ENCODE results near the gene PIAS2. TPM values are rescaled to one million over a fixed set of nuclear protein-coding genes. Genes with fewer than 3 reads are reported as not detected.
A peak's percentile ranks its signal among the peaks of the same experiment; 100 is the strongest.

The PIAS2 gene
- total RNA-seq, 1 donor from 2014 or later = 42.2 TPM

DNA sequence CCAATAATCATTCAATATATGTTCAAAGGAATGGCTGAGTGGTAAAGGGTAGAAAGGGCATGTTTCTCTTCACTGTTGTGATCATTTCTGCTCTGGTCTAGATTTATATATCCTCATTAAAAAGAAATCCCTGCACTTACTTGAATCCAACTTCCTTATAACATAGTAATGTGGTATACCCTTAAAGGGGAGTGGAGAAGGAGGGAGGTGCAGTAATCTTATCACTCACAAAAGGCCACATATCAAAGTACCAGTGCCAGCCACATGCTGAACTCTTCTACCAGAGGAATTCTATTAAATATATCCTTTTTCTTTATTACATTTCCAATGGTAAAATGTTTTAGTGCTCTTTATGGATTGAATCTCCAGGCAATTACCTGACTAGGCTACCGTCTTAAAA lies 3.3 kb upstream of the PIAS2 start:
- TF ChIP-seq, protein P1, sequence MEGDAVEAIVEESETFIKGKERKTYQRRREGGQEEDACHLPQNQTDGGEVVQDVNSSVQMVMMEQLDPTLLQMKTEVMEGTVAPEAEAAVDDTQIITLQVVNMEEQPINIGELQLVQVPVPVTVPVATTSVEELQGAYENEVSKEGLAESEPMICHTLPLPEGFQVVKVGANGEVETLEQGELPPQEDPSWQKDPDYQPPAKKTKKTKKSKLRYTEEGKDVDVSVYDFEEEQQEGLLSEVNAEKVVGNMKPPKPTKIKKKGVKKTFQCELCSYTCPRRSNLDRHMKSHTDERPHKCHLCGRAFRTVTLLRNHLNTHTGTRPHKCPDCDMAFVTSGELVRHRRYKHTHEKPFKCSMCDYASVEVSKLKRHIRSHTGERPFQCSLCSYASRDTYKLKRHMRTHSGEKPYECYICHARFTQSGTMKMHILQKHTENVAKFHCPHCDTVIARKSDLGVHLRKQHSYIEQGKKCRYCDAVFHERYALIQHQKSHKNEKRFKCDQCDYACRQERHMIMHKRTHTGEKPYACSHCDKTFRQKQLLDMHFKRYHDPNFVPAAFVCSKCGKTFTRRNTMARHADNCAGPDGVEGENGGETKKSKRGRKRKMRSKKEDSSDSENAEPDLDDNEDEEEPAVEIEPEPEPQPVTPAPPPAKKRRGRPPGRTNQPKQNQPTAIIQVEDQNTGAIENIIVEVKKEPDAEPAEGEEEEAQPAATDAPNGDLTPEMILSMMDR (conservative IDR thresholded peaks at IDR 0.05) = no peak
- H3K27me3 Mint-ChIP-seq (ENCODE audit: low read depth) = peaks cover 4% of the 10 kb centered on the region
- H3K4me1 Mint-ChIP-seq = peaks cover 23% of the 10 kb centered on the region
- H3K36me3 Mint-ChIP-seq (ENCODE audit: low read depth) = peaks cover 2% of the 10 kb centered on the region
- H3K27ac Mint-ChIP-seq (ENCODE audit: unreplicated experiment) = no peak overlapping the region
- peak overlapping the region; percentile 25 for H3K4me3 Mint-ChIP-seq
- DNase-seq (ENCODE audit: low read depth, low spot score) = no peak
- no peaks in the 10 kb centered on the region for H3K9me3 Mint-ChIP-seq

DNA sequence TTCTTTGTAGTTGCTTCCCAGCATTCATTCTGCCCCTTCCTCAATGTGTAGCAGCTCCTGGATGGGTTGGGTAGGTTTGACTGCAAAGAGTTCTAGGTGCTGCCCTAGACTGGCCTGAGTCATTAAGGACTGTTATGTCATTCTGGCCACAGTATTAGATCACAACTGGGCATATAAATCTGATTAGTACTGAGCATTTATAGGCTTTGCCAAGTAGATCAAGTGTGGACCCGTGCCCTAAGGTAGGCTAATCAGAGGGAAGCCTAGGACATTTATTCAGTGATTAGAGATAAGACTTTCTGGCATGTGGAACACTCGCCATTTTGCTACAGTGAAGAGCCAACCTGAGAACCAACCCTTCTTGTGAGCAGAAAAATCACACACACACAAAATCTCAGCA lies 2.8 kb upstream of the PIAS2 start:
- H3K9me3 Mint-ChIP-seq = no peaks in the 10 kb centered on the region
- DNase-seq (ENCODE audit: low read depth, low spot score) = no peak
- H3K4me1 Mint-ChIP-seq = peaks cover 29% of the 10 kb centered on the region
- peaks cover 4% of the 10 kb centered on the region for H3K27me3 Mint-ChIP-seq (ENCODE audit: low read depth)
- TF ChIP-seq, protein P1 (conservative IDR thresholded peaks at IDR 0.05) = no peak
- no peak overlapping the region for H3K27ac Mint-ChIP-seq (ENCODE audit: unreplicated experiment)
- H3K4me3 Mint-ChIP-seq = peak overlapping the region; percentile 28
- peaks cover 2% of the 10 kb centered on the region for H3K36me3 Mint-ChIP-seq (ENCODE audit: low read depth)

DNA sequence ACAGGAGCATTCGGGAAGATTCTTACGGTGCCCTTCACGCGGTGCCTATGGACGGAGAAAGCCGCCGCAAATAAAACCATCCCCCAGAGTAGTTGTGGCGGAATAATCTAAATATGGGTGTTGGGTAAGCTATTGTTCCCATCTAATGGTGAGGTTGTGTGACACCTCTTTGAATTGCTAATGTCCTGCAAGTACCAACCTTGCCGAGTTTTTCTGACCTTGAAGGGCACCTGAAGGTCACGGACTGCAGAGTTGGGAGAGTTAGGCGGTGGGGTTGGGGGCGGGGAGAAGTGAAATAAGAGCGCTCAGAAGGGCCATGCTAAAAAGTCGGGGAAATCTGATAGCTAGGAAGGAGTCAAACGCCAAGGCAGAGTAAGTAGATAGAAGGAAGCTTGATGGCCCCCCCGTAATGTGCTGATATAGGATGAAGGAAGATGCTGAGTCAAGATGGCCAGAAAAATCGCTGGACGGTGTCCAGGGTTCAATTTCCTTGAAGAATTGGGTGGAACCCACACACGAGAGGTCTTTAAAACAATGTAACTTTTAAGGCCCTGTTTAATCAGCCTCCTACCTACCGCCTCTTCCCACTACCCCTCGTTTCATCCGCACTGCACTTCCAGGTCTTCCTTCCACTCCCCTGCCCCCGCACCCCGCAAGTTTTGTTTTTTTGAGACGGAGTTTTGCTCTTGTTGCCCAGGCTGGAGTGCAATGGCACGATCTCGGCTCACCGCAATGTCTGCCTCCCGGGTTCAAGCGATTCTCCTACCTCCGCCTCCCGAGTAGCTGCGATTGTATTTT lies 695 bp upstream of the PIAS2 start:
- no peaks in the 10 kb centered on the region for H3K27me3 Mint-ChIP-seq (ENCODE audit: low read depth)
- H3K4me3 Mint-ChIP-seq = peak overlapping the region; percentile 93
- H3K36me3 Mint-ChIP-seq (ENCODE audit: low read depth) = no peaks in the 10 kb centered on the region
- no peaks in the 10 kb centered on the region for H3K9me3 Mint-ChIP-seq
- DNase-seq (ENCODE audit: low read depth, low spot score) = no peak
- peak overlapping the region; percentile 94 for H3K27ac Mint-ChIP-seq (ENCODE audit: unreplicated experiment)
- TF ChIP-seq, protein P1 (conservative IDR thresholded peaks at IDR 0.05) = no peak
- H3K4me1 Mint-ChIP-seq = peaks cover 45% of the 10 kb centered on the region

DNA sequence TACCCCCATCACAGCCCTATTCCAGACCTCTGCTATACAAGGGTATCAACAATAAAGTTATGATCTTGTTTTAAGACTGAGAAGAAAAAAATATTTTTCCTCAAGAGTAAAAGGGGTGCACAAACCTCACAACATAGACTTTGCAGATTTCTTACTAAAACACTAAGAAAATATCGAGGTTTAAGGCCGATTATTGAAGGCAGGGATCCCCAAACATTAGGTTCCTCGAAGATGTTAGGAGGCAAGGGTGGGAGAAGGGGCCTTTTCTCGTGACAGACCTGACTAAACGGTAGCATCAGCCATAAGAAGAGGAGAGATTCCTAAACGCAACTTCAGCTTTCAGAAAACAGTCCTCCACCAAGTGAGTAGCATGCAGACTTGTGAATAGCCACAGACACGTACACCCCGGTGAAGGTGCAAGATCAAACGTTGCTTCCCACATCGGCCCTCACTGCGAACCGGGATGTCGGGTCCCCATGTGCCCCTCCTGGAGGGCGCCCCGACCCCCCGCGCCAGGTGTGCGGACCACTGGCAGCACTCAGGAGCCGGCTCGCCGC lies 678 bp downstream of the PIAS2 start:
- Mint-ChIP-seq H3K27me3 (ENCODE audit: low read depth) (no peaks in the 10 kb centered on the region), H3K36me3 (ENCODE audit: low read depth) (no peaks in the 10 kb centered on the region), H3K4me3 (peak overlapping the region; percentile 95), H3K9me3 (no peaks in the 10 kb centered on the region), H3K4me1 (peaks cover 46% of the 10 kb centered on the region), H3K27ac (ENCODE audit: unreplicated experiment) (peak overlapping the region; percentile 57)
- DNase-seq (ENCODE audit: low read depth, low spot score) = peak; percentile 7
- TF ChIP-seq, protein P1 (conservative IDR thresholded peaks at IDR 0.05) = no peak

DNA sequence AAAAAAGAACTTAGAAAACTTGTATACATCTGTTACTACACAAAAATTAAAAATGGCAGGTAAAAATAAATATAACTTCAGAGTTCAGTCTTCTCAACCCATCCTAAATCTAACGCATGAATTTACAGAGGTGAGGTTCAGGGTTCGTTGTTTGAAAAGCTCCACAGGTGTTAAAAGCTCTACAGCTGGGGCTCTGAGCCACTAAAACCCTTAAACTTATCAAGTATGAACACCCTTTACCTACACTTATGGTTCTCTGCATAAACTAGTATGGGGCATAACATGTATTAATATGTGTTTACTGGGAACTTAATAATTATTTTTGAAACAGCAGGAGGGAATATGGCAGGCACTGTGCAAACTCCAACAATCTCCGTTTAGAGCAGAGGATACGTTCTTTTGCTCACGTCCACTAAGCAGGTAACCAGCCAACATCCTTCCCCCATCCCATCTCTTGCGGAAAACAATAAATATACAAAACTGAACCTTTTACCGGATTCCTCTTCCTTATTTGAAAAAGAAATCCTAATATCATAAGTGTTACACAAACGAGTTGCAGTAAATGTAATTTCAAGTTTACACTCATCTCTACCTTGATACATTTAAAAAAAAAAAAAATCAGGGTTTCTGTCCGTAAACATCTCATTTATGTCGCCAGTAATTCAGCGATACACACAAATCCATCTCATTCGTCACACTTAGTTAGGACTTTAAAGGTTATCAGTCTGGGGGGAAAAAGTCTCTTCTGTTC lies 1.3 kb downstream of the PIAS2 start:
- no peak for DNase-seq (ENCODE audit: low read depth, low spot score)
- TF ChIP-seq, protein P1 (conservative IDR thresholded peaks at IDR 0.05) = no peak
- H3K36me3 Mint-ChIP-seq (ENCODE audit: low read depth) = no peaks in the 10 kb centered on the region
- no peaks in the 10 kb centered on the region for H3K9me3 Mint-ChIP-seq
- H3K27ac Mint-ChIP-seq (ENCODE audit: unreplicated experiment) = no peak overlapping the region
- no peaks in the 10 kb centered on the region for H3K27me3 Mint-ChIP-seq (ENCODE audit: low read depth)
- peak overlapping the region; percentile 95 for H3K4me3 Mint-ChIP-seq
- H3K4me1 Mint-ChIP-seq = peaks cover 46% of the 10 kb centered on the region
